GM19099 (cell line): ENCODE measurements around the gene JARID2.

ENCODE experiments used
- POLR2A ChIP-seq: IDR thresholded peaks from 3 replicates; pipeline ENCODE4 v1.6.1; 2011; ENCODE audit warnings: low read depth; ENCODE audit not compliant: insufficient read length; ENCODE audit errors: extremely low read depth

JARID2 gene

DNA sequence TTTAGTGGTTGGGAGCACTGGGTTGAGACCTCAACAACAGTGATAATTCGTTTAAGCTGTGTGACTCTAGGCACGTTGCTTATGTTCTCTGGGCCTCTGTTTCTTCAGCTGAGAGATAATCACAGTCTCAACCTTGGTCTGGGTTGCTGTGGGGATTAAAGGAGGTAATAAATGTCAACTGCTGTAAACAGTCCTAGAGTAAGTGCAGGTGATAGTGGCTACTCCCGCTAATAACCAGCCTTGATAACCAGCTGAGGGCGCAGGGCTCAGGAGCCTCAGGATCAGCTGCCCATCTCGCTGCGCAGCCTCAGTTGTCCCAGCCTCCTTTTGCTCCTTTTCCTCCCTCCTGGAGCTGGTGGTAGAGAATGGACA, 58.0 kb downstream of the JARID2 start:
- TF ChIP-seq POLR2A: no peak

- no peak for TF ChIP-seq POLR2A
Observed at GRCh38 chr6:15304337-15305042, 58.6 kb downstream of the JARID2 start.

- TF ChIP-seq POLR2A: no peak
Observed at GRCh38 chr6:15305496-15305895, 59.6 kb downstream of the JARID2 start.

GRCh38 chr6:15305909-15306308, 60.0 kb downstream of the JARID2 start:
- no peak for TF ChIP-seq POLR2A

DNA sequence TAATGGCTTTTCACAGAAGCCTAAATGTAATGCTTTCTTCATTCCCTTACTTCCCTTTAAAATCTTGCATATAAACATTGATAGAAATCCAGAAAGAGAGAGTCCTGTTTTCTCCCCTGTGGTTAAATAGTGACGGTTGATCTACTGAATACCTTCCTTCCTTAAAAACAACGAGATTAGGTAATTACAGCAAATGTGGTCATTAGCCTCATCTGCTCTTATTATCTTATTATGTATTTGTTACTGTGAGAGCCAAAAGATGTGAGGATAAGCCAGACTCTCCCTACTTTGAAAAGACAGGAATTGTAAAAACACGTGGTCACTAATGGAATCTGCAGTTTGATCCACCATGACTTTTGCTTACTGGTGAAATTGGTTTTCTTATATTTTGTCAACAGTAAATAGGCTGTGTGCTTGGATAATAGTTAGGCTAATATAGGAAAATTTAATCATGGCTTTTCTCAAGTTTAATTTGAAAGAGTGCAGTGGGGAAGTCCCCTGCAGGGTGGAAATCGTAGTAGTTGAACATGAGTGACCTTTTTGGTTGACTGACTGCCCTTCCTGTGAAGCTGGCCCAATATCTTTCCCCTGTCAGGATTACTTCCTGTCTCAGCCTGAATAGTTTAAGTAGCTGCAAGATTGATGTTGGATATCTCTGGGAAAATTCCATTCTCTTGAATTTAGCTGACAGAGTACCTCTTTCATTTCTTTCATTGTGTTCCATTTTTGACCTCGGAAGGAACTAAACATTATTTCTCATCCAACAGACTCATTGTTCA, 62.8 kb downstream of the JARID2 start:
- TF ChIP-seq POLR2A: no peak

DNA sequence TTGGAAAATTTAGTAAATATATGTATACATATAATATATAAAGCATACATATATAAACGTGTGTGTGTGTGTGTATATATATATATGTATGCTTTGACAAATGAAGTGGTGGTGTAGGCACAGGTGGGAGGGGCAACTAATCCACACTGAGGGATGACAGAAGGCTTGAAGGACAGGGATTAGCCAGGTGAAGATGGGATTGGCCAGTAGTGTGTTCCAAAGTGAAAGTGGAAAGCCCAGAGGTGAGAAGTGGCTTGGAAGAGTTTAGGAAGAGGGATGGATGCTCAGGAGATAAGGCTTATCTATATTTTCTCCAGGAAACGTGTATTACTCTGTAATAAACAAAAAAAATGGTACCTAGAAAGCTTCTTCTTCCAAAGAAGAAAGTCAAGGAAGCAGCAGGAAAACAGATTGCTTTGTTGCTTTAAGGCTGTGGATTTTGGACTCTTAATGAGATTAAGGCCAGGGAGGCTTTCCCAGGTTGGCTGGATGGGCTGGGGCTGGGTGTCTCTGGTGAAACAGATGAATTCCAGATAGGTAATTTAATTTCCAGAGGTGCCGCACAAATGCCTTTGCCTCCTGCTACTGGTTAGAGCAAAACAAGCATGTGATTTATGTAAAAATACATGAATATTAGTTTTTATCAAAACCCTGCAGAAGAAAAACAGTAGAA, 63.9 kb downstream of the JARID2 start:
- TF ChIP-seq POLR2A: no peak

DNA sequence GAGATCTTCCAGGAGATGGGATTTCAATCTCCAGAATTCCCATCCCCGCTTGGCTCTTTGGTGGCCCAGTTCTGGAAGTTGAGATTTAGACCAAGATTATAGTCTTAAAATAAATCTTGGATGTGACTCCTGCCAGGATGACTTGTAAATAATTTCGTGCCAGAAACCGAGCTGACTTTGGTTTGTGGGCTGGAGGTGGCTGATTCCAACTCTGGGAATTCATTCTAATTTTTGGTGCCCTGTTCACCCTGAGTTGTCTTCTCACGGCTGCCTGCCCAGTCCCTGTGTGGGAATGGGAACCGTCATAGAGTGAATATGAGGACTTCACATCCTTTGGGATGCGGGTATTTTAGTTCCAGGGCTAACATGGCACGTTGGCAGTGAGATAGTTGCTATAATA, 64.8 kb downstream of the JARID2 start:
- TF ChIP-seq POLR2A: no peak

DNA sequence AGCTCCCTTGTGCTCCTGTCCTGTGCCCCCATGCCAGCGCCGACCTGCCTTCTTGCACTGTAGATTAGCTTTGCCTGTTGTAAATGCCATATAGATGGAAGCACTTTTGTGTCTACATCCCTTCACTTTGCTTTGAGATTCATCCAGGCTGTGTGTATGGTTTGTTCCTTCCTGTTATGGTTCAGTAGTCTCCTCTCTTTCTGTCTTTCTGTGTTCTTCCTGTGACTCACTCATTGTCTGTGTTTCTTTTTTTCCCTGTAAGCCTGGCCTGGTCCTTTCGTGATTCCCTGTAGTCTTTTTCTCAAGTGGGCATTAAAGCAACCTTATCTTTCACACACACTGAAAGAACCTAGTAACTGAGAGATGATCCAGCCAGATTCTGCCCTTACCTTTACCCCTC, 66.6 kb downstream of the JARID2 start:
- TF ChIP-seq POLR2A: no peak

GRCh38 chr6:15313367-15313766, 67.5 kb downstream of the JARID2 start:
- no peak for TF ChIP-seq POLR2A

- TF ChIP-seq POLR2A: no peak
Observed at GRCh38 chr6:15316754-15317153, 70.9 kb downstream of the JARID2 start.

DNA sequence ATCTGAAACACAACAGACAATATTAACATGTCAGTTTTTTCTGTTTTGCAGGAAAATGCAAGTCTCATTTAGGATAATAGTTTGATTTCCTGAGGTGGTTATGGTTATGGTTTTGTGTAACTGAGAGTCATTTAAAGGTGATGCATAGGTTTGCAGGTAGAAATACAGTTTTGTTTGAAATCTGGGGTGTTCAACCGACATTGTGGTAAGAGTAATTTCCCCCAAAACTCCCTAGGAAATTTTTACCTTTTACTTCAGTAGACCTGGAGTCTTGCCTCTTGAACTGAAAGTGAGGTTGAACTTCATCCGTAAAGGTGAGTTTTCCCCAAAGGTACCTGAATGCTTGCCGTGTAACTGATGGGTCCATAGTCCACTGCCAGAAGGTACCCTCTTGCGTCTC, 71.4 kb downstream of the JARID2 start:
- TF ChIP-seq POLR2A: no peak

- TF ChIP-seq POLR2A: no peak
Observed at GRCh38 chr6:15317934-15318902, 72.3 kb downstream of the JARID2 start.

GRCh38 chr6:15319677-15320076, 73.8 kb downstream of the JARID2 start:
- no peak for TF ChIP-seq POLR2A

- TF ChIP-seq POLR2A: no peak
Observed at GRCh38 chr6:15320693-15321092, 74.8 kb downstream of the JARID2 start.

DNA sequence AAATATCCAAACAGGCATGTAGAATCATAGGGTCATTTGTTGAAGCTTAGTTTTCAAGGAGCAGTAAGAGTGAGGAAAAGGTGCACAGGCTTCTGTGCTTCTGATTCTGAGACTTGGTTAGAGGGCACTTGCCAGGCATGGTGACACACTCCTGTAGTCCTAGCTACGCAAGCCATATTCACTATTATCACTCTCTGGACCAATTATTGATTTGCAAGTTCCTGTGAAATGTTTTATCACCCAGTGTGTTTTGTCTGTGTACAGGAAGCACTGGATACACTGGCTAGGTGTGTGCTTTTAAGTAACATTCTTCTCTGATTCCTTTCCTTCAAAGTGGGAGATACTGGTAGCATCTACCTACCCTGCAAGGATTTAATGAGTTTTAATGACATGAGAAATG, 76.3 kb downstream of the JARID2 start:
- no peak for TF ChIP-seq POLR2A
